ENCODE results near the gene HBZ.
"Not testable (repeated sequence)": the region's sequence is repeated elsewhere in the genome, so short reads cannot be mapped to it uniquely, and the experiment has no call there.

Gene HBZ

GRCh38 chr16:146646-147045 is 5.8 kb upstream of the HBZ start:
- TF ChIP-seq CTCF (IDR thresholded peaks at IDR 0.05; ENCODE audit: borderline replicate concordance, insufficient read depth, low read depth, low read length), result no peak
- no peak overlapping the region for H3K4me3 ChIP-seq (ENCODE audit: low read depth, low read length)

GRCh38 chr16:149024-149660 is 3.3 kb upstream of the HBZ start:
- no peak for TF ChIP-seq CTCF (IDR thresholded peaks at IDR 0.05; ENCODE audit: borderline replicate concordance, insufficient read depth, low read depth, low read length)
- no peak overlapping the region for H3K4me3 ChIP-seq (ENCODE audit: low read depth, low read length)

- not testable (repeated sequence) for H3K4me3 ChIP-seq (ENCODE audit: low read depth, low read length)
These were observed 681 bp downstream of the HBZ start for GRCh38 chr16:153129-153521.

GRCh38 chr16:153550-154216 is 1.2 kb downstream of the HBZ start:
- not testable (repeated sequence) for H3K4me3 ChIP-seq (ENCODE audit: low read depth, low read length)

GRCh38 chr16:154217-155030 is 2.0 kb downstream of the HBZ start:
- TF ChIP-seq CTCF (IDR thresholded peaks at IDR 0.05; ENCODE audit: borderline replicate concordance, insufficient read depth, low read depth, low read length), result no peak
- no peak overlapping the region for H3K4me3 ChIP-seq (ENCODE audit: low read depth, low read length)

- TF ChIP-seq CTCF (IDR thresholded peaks at IDR 0.05; ENCODE audit: borderline replicate concordance, insufficient read depth, low read depth, low read length), result no peak
- H3K4me3 ChIP-seq (ENCODE audit: low read depth, low read length), result no peak overlapping the region
These were observed 2.6 kb downstream of the HBZ start for GRCh38 chr16:155031-155398.

GRCh38 chr16:159136-159849 is 6.8 kb downstream of the HBZ start:
- no peak overlapping the region for H3K4me3 ChIP-seq (ENCODE audit: low read depth, low read length)
- TF ChIP-seq CTCF (IDR thresholded peaks at IDR 0.05; ENCODE audit: borderline replicate concordance, insufficient read depth, low read depth, low read length), result no peak

- not testable (repeated sequence) for H3K4me3 ChIP-seq (ENCODE audit: low read depth, low read length)
These were observed 7.8 kb downstream of the HBZ start for GRCh38 chr16:160242-160641.
